ENCODE measurements around the gene EYS.

DNA sequence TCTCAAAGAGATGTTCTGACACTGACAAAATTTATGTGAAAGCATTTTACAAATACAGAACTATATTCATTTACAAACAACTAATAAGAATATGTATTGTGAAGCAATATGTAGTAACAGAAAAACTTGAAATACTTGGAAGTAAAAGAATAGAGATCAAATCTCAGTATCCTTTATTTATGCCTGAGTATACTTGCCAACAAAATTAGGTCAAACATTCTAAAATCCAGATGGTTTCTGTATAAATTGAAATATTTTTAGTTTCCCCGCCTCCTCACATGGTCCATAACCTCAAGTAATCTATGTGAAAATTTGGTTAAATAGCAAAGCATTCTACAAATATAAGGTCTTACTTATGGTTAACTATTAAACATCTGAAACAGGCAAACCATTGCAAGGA, 545.4 kb downstream of the EYS start:
- TF ChIP-seq EZH2 (IDR thresholded peaks at IDR 0.05) (no peak), POLR2AphosphoS5 (IDR thresholded peaks at IDR 0.05; ENCODE audit: borderline replicate concordance, low read depth, low read length) (no peak)

All from SK-N-MC (cell line).